HG03558 (cell line): ENCODE measurements around the gene ARHGAP10.
A peak's percentile ranks its signal among the peaks of the same experiment; 100 is the strongest.

Experiments
- ATAC-seq: cut with Tn5 transposase; IDR thresholded peaks from one replicate; pipeline ENCODE4 v1.9.1; 2021; ENCODE audit warnings: moderate number of reproducible peaks; ENCODE audit not compliant: unreplicated experiment; ENCODE audit errors: extremely low read depth

Gene ARHGAP10

DNA sequence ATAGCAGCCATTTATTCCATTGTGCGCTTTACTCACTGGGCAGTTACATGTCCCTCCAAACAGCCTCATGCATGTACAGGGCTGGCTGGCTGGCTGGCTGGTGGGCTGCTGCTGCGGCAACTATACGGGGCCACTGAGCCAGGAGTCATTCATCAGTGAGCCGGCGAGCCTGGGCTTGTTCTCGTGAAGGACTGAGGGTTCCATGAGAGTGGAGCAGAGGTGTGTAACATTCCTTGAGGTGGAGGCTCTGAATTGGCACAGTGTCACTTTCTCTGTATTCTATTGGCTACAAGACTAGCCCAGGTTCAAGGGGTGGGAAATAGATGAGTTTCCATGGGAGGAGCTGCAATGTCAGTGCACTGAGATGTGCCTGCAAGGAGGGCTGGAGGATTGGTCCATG is 89.1 kb downstream of the ARHGAP10 start:
- ATAC-seq: no peak

DNA sequence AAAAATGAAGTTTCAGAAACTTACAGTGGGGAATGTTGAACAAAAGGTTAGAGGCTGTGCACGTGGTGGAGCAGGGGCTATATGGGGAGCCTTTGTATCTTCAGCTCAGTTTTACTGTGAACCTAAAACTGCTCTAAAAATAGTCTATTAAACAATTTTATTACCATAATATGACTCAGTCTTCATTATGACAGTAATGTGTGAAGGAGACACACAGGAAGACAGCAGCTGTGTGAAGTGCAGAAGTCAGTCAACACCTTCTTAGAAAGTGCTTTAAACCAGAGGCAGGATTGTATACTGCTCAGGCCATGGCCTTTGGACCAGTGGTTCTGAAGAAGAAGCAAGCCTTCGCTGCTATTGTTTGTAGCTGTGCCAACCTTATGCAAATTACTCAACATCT is 89.7 kb downstream of the ARHGAP10 start:
- ATAC-seq: peak; percentile 54

DNA sequence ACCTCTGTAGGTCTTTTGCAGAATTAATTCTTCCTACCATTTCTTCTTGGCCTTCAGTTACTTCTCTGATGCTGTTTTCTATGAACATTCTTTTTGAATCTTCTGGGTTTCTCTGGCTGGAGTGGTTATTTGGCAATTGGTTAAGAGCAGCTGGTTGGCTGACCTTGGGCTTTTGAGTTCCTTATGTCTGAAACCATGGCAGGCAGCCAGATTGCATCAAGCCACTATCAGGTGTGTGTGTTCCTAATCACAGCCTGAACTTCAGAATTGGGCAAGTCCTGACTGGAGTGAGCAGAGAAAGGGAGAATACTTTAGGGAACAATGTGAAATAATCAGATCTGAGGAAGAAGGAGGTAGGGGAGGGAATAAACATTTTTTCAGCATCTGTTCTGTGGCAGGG is 90.2 kb downstream of the ARHGAP10 start:
- ATAC-seq: no peak

DNA sequence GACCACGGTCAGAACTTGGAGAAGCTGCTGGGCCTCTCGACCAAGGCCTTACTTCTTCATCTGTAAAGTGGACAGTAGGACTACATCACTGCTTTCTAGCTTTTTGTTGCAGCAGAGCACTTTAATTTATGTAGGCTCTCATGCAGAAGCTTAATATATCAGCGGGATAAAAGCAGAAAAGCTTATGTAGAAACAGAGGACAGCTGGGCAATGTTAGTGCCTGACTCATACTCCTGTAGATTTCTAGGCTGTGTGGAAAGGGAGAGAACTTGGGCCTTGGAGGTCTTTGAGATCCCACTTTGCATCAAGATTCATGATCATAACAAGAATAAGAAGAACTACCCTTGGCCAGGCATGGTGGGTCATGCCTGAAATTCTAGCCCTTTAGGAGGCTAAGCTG is 91.2 kb downstream of the ARHGAP10 start:
- no peak for ATAC-seq

DNA sequence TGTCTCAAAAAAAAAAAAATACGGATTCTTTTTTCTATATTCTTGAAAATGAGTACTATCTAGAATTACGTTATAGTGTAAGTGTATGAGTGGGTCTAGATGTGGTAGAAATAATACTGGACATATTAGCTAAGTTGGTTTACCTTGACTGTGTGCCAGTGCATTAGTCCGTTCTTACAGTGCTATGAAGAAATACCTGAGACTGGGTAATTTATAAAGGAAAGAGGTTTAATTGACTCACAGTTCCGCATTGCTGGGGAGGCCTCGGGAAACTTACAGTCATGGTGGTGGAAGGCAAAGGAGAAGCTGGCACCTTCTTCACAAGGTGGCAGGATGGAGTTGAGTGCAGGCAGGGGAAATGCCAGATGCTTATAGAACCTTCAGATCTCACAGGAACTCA is 92.4 kb downstream of the ARHGAP10 start:
- no peak for ATAC-seq

DNA sequence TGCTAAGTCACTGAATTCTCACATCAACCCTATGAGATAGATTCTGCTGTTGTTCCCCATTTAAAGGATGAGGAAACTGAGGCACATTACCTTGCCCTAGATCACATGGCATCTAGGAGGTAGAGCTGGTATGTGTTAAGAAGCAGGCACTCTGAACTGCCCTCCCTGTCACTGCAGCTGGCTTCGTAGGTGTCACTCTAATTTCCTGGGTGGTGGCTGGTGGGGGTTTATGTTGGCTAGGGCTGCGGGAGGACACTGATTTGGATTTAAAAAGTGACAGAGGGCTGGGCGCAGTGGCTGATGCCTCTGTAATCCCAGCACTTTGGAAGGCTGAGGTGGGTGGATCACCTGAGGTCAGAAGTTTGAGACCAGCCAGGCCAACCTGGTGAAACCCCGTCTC is 93.0 kb downstream of the ARHGAP10 start:
- ATAC-seq: no peak

DNA sequence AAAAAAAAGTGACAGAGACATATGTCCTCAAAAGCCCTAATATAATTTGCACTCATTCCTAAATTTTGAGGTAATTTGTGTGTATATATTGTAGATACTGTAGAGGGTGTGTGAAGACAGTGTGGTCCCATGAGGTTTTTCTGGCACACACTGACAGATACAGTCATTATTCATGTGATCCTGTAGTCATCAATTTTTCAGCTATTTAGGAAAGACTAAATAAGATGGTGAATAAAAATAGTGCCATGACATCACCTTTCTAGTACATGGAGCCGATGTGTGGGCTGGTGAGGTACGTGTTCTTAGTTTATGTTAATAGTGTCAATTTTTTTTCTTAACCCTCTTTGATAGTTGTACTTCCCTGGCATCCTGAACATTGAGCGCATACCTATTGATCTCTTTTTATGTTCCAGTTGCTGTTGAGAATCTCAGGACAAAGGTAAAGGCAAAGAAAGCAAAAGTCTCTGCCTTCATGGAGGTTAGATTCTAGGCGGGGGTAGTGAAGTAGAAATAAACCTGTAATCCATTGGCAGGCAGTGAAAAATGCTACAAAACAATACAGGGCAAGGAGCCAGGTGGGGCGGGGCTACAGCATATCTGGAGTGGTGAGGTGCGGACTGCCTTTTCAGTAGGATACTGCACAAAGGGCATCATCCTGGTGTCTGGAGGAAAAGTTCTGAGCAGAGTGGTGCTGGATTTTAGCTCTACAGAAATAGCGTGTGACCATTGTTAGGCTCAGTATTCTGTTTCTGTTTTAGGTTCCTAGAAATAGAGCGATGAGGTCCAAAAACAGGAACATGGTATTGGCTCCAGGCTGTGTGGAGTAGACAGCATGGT is 93.8 kb downstream of the ARHGAP10 start:
- no peak for ATAC-seq

DNA sequence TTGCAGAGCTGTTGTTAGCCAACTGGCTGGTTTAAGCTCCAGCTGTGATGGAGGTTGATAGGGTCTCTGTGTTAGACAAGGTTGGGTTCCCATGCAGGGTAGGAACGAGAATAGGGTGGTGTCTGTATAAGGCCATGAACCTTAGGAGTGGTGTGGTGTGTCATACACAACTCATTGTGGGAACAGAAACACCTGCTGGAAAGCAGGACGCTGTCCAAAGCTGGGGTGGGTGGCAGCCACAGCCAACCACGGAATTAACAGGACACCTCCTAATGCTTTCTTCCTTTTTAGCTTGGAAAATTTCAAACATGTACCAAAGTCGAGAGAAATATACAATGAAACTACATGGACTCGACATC is 94.4 kb downstream of the ARHGAP10 start:
- no peak for ATAC-seq

DNA sequence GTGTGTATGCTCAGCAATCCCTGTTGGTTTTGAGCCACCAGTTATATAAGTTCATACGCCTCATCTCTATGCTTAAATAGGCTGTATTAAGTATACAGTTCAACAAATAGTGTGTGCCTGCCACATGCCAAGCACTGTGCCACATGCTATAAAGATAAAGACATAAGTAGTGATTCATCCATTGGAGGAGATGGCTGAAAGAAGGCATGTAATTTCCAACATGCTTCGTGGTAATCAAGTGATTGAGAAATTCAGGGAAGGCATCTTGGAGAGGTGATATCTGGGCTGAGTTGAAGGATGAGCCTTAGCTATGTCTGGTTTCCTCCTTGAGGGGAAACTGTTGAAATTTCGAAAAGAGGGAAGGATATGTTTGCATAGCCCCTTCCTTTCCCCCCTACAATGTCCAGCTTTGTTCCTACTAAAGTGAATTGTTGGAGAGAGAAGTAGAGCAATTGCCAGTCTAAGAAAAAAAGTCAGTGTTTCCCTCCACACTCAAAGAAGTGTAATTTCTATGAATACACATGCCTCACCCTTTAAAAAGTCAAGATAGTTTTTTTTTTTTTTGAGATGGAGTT is 96.5 kb downstream of the ARHGAP10 start:
- no peak for ATAC-seq

DNA sequence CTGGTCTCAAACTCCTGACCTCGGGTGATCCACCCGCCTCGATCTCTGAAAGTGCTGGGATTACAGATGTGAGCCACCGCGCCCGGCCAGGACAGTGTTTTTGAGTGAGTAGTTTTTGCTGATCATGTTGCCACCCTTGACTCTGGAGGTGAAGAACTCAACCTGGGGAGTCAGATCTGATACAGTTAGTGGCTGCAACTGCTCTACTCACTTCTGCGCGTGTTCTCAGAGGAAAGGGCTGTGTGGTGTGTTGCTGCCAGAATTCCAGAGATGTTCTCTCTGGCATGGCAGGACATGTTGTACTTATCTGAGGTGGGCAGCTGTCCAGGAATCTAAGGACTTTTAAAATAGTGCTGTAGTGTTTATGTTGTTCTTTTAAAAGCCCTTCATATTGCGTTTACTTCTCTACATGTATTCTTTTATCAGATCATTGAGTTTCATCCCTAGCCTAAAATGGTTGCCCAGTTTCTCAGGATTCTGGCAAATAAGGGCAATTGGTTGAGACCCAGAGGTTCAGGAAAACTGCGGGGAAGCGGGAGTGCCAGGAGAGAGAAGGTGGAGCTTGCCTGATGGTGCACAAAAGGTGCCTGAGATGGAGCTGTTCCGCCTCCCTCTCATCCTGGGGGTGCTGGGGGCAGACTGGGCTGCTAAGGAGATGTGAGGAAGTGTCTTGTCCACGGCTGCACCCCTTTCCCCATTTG is 97.7 kb downstream of the ARHGAP10 start:
- no peak for ATAC-seq

DNA sequence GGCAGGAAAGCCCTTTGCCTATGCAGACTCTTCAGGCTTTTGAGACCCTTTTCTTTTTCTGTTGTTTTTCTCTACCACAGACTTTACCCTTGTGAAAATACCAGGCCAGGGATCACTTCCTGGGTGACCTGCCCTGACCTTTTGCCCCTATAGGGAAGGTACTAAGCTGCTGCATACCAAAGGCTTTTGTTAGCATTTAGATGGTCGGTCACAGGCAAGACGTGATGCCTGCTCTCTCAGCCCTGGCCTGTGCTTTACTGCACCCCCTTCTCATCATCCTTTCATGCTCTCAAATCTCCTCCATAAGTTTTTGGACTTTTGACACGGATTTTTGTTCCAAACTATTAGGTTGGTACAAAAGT is 98.2 kb downstream of the ARHGAP10 start:
- ATAC-seq: no peak

DNA sequence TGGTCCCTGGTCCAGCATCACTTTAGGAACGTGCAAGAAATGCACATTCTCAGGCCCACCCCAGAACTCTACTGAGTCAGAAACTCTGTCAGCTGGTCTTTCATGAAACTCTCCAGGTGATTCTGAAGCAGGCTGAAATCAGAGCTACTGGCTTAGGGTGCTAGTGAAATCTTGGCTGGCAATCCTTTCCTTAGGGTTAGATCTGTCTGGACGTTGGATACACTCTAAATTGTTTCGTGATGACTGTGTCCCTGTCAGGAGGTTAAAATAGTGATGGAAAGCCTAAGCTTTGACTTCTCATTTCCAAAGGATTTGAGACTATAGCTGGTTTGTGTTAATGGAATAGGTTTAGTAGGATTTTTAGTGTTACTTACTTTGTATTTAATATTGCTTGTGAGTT is 99.1 kb downstream of the ARHGAP10 start:
- ATAC-seq: no peak

DNA sequence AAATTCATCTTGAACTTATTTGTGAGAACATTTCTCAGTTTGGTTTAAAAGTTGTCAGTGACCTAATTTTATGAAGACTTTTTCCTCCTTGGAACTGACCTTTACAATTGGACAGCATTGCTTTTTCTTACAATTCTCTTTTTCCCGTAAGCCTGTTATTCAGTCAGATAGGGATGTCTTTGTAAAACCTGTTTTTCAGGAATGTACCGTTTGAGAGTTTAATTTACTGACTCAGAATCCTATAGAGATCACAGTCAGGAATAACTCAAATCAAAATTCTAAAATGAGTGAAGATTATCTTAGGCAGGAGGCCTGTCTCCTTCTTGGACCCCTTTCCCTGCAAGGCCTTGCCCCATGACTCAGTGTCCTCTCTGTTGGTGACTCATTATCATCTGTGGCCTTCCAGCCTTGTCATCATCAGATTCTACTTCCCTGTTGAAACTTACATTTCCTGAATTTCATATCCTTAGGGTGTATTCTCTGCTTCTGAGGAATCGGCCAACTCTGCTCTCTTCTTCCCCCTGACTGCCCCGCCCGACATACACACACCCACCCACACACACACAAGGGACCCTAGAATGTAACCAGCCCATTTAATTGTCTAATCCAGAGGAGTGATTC is 99.8 kb downstream of the ARHGAP10 start:
- no peak for ATAC-seq

DNA sequence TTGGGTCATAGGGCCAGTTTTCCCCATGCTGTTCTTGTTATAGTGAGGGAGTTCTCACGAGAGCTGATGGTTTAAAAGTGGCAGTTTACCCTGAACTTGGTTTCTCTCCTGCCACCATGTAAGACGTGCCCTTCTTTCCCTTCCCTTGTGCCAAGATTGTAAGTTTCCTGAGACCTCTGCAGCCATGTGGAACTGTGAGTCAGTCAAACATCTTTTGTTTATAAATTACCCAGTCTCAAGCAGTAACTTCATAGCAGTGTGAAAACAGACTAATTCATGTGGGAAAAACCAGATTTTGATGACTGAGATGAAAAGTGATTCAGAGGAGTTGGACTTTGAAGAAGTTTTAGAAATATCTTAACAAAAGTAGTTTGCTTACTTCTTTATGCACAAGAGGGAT is 101.4 kb downstream of the ARHGAP10 start:
- no peak for ATAC-seq

DNA sequence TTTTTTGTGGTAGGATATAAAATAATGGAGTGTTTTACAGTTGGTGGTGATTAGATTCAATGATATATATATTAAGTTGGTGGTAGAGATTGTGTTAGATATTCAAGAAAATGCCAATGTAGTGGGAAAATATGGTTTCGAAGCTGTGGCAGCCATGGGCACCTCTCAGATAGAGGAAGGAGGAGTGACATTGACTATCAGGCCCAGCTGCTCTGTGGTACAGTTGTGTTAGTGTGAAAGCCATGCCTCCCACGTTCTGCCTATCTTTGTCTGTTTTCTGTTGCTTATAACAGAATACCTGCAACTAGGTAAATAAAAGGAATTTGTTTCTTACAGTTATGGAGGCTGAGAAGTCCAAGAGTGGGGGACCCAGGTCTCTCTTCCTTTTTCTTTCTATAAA is 101.9 kb downstream of the ARHGAP10 start:
- no peak for ATAC-seq

DNA sequence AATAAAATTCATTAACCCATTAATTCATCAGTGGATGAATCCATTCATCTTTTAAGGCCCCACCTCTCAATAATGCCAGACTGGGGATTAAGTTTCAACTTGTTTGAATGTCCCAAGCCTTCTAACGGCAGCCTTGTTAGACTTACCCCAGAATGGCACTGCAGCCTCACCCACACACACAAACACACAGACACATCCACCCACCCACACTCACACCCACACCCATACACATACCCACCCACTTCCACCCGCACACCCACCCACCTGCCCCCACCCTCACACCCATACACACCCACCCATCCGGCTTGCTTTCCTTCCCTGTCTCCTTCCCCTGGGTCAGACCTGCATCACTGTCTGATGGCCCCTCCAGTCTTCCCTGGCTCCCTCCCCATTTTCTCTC is 102.6 kb downstream of the ARHGAP10 start:
- ATAC-seq: no peak

DNA sequence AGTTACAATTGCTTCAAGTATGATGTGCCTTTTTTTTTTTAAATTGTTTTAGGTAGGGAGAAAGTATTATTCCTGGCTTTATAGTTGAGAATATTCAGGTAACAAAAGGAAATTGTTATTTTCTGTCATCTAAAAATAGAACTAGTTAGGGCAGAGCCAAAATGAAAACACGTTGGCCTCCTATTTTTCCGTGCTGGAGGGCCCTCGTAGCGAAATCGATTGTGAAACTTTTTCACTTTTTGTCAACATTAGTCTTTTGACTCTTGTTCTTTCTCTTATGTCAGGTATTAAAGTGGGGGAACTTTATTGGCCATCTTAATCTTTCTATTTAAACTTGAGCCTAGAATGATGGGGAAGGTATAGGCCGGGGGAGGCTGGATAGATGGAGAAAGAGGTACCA is 104.9 kb downstream of the ARHGAP10 start:
- no peak for ATAC-seq

DNA sequence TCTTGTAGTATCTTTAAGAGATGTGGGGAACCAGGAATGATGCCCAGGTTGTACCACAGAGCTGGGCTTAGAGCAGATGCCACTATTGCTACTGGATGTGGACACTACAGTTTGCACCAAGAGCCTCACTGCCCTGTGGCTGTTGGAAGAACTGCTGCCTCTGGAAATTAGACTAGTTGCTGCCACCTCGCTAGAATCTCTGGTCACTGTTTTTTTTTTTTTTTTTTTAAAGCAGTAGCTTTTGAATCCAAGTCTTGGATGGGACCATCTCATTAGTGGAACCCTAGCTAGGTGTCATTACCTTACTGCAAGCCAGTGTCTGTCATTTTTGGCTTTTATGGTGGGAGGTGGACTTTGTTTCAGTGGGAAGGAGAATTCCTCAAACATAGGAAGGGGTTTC is 105.5 kb downstream of the ARHGAP10 start:
- ATAC-seq: no peak

DNA sequence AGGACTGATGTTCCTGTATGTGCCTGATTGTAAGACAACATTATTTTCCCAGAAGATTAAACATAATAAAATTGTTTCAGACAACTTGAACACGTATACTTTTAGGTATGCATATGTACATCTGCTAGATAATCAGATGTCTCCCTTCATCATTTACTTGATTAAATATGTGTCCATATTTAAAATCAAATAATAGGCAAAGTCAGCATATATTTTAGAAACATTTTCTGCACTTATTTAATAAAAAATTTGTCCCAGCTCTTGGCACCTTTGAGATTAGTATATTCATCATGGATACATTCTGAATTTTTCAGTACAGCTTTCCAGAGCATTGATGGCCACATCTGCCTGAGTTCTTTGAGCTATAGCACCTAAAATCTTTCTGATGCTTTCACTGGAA is 106.0 kb downstream of the ARHGAP10 start:
- no peak for ATAC-seq

DNA sequence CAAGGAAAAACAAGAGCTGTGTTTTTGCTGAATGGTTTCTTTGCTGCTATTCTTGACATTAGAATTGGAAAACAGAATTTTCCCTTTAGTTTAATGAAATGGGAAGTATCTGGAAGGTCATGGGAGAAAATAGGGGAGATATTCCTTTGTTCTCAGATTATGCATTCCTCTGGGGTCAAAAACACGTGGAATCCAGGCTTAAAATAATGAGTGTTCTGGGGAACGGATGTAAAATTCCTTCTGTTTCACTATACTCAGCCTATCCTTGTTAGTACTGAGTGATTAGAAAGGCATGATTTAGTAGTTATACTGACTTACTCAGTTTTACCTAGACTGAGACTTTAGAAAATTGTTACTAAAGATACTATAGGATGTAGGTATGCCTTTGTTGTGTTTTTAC is 107.3 kb downstream of the ARHGAP10 start:
- no peak for ATAC-seq

DNA sequence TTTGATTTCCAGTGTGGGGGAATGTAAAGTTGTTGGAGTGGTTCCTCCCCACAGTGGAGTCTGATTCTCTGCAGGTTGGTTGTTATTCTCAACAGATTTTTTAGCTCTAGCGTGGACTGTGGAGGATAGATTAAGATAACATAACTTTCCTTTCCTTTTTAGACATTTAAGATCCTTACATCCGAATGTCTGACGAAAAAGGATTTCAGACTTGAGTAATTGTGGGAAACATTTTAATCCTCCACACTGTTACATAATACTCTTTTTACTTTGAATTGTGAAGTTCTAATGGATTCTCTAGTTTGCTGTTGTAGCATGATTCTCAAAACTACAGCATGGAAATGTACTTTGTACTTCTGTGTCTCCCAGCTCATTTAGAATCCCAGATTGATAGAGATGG is 107.8 kb downstream of the ARHGAP10 start:
- no peak for ATAC-seq
